HepG2 (cell line): ENCODE measurements around the gene MYO1C. TPM values are rescaled to one million over a fixed set of nuclear protein-coding genes. Genes with fewer than 3 reads are reported as not detected.

Experiments
- AGO2 ChIP-seq: fragments of 200-400 bp; formaldehyde crosslinking; optimal IDR thresholded peaks from 2 replicates; pipeline ENCODE3; 2017; ENCODE audit warnings: mild to moderate bottlenecking, low read depth, low read length, moderate library complexity
- CEBPB ChIP-seq: IDR thresholded peaks from 2 replicates; pipeline ENCODE4 v1.6.1; 2011; ENCODE audit warnings: low read depth, low read length, improper control_type of control experiment, borderline replicate concordance
- GTF3A ChIP-seq: sonication (generic); formaldehyde crosslinking; conservative IDR thresholded peaks from 2 replicates; pipeline ENCODE4 v1.4.0; 2020; ENCODE audit warnings: mild to moderate bottlenecking, missing genetic modification reagents
- JDP2 ChIP-seq: sonication (generic); formaldehyde crosslinking; IDR thresholded peaks from 2 replicates; pipeline ENCODE4 v1.8.1; 2022; ENCODE audit warnings: missing genetic modification reagents, borderline replicate concordance
- KLF11 ChIP-seq: IDR thresholded peaks from 2 replicates; pipeline ENCODE4 v1.6.1; 2016; ENCODE audit warnings: missing compliant biosample characterization
- MAFK ChIP-seq, 2 experiments: IDR thresholded peaks in 1 of 2; conservative IDR thresholded peaks in 1 of 2; 2 replicates each; pipeline ENCODE4 v1.6.1; 2011; ENCODE audit warnings: improper control_type of control experiment in 2 of 2, low read length in 2 of 2
- NCOA5 ChIP-seq: sonication (generic); formaldehyde crosslinking; IDR thresholded peaks from 2 replicates; pipeline ENCODE4 v1.4.0; 2020; ENCODE audit warnings: missing genetic modification reagents
- NFIB ChIP-seq: sonication (generic); formaldehyde crosslinking; IDR thresholded peaks from 2 replicates; pipeline ENCODE4 v1.9.0; 2021; ENCODE audit warnings: missing genetic modification reagents, mild to moderate bottlenecking, borderline replicate concordance
- RAD51 ChIP-seq: fragments of 450-650 bp; IDR thresholded peaks from 2 replicates; pipeline ENCODE4 v1.6.1; 2016; ENCODE audit warnings: borderline replicate concordance
- REL ChIP-seq: sonication (generic); formaldehyde crosslinking; conservative IDR thresholded peaks from 2 replicates; pipeline ENCODE4 v1.8.0; 2022; ENCODE audit warnings: mild to moderate bottlenecking, missing genetic modification reagents, moderate library complexity
- SRSF1 ChIP-seq: fragments of 200-400 bp; formaldehyde crosslinking; optimal IDR thresholded peaks from 2 replicates; pipeline ENCODE3; 2017; ENCODE audit warnings: mild to moderate bottlenecking, low read depth, low read length, moderate library complexity
- THAP11 ChIP-seq: IDR thresholded peaks from 2 replicates; pipeline ENCODE4 v1.6.1; 2016; ENCODE audit warnings: missing biosample characterization, missing genetic modification reagents
- ZIK1 ChIP-seq: sonication (generic); formaldehyde crosslinking; IDR thresholded peaks from 2 replicates; pipeline ENCODE4 v1.5.0; 2020; ENCODE audit warnings: mild to moderate bottlenecking, low read depth, missing genetic modification reagents, borderline replicate concordance
- ZNF224 ChIP-seq: sonication (generic); formaldehyde crosslinking; IDR thresholded peaks from 2 replicates; pipeline ENCODE4 v1.5.0; 2020; ENCODE audit warnings: mild to moderate bottlenecking, missing genetic modification reagents
- ZNF33A ChIP-seq: sonication (generic); formaldehyde crosslinking; IDR thresholded peaks from 2 replicates; pipeline ENCODE4 v1.5.1; 2020; ENCODE audit warnings: missing genetic modification reagents, mild to moderate bottlenecking, moderate library complexity, borderline replicate concordance
- ZNF549 ChIP-seq: sonication (generic); formaldehyde crosslinking; IDR thresholded peaks from 2 replicates; pipeline ENCODE4 v1.5.0; 2020; ENCODE audit warnings: missing genetic modification reagents
- ZNF598 ChIP-seq: sonication (generic); formaldehyde crosslinking; IDR thresholded peaks from 2 replicates; pipeline ENCODE4 v1.5.1; 2020; ENCODE audit warnings: mild to moderate bottlenecking, missing genetic modification reagents, borderline replicate concordance
- ZNF619 ChIP-seq: sonication (generic); formaldehyde crosslinking; IDR thresholded peaks from 2 replicates; pipeline ENCODE4 v1.4.0; 2020; ENCODE audit warnings: mild to moderate bottlenecking, missing genetic modification reagents
- ZNF678 ChIP-seq: sonication (generic); formaldehyde crosslinking; IDR thresholded peaks from 2 replicates; pipeline ENCODE4 v1.4.0; 2020; ENCODE audit warnings: mild to moderate bottlenecking, missing genetic modification reagents
- ZNF772 ChIP-seq: sonication (generic); formaldehyde crosslinking; IDR thresholded peaks from 2 replicates; pipeline ENCODE4 v1.5.0; 2020; ENCODE audit warnings: mild to moderate bottlenecking, missing genetic modification reagents
- ZNF775 ChIP-seq: sonication (generic); formaldehyde crosslinking; IDR thresholded peaks from 2 replicates; pipeline ENCODE4 v1.4.0; 2020; ENCODE audit warnings: missing genetic modification reagents, mild to moderate bottlenecking, moderate library complexity, borderline replicate concordance
- ZSCAN30 ChIP-seq: sonication (generic); formaldehyde crosslinking; IDR thresholded peaks from 2 replicates; pipeline ENCODE4 v1.5.0; 2020; ENCODE audit warnings: mild to moderate bottlenecking, missing genetic modification reagents
- polyA plus RNA-seq, 8 experiments: library from polyadenylated mRNA; depleted of rRNA in 3 of 8; stranded (reverse) in 7 of 8; unstranded in 1 of 8; fragments of >200 nt; fragmentation: Illumina TruSeq in 4 of 8; extraction: Trizol in 4 of 8; gene quantifications; 2 replicates each; pipeline versions ENCODE4 v1.2.1 to v1.2.3, GENCODE V29; 2011 to 2016; ENCODE audit warnings: low read depth in 4 of 8, missing spikeins in 1 of 8, mixed read lengths in 1 of 8; ENCODE audit not compliant: insufficient read depth in 1 of 8
- total RNA-seq, 5 experiments: library from RNA; depleted of rRNA; stranded (reverse); fragments of >200 nt; fragmentation: Illumina TruSeq; extraction: Trizol; gene quantifications; 2 replicates each; pipeline ENCODE4 v1.2.3, GENCODE V29; 2016; ENCODE audit warnings: low read depth in 1 of 5
- TF ChIP-seq, protein P1 (sequence below): sonication (generic); formaldehyde crosslinking; IDR thresholded peaks from 2 replicates; pipeline ENCODE4 v1.4.0; 2020; ENCODE audit warnings: low read depth, mild to moderate bottlenecking, missing genetic modification reagents
- TF ChIP-seq, protein P2 (sequence below), 2 experiments: sonication (generic) in 1 of 2; formaldehyde crosslinking in 1 of 2; IDR thresholded peaks; 2 replicates each; pipeline versions ENCODE4 v1.5.1 to v1.6.1; 2011 to 2020; ENCODE audit warnings: borderline replicate concordance in 1 of 2, low read depth in 1 of 2, low read length in 1 of 2, mild to moderate bottlenecking in 1 of 2, missing genetic modification reagents in 1 of 2, moderate library complexity in 1 of 2
- TF ChIP-seq, protein P3 (sequence below): sonication (generic); formaldehyde crosslinking; IDR thresholded peaks from 2 replicates; pipeline ENCODE4 v1.5.0; 2020; ENCODE audit warnings: missing genetic modification reagents, mild to moderate bottlenecking, borderline replicate concordance

Gene MYO1C
- total and polyA plus RNA-seq, 2 of the 13 experiments (the other 11 are each of a cell fraction or from before 2014, with no cell fraction given) = 22.7 to 40.8 TPM

DNA sequence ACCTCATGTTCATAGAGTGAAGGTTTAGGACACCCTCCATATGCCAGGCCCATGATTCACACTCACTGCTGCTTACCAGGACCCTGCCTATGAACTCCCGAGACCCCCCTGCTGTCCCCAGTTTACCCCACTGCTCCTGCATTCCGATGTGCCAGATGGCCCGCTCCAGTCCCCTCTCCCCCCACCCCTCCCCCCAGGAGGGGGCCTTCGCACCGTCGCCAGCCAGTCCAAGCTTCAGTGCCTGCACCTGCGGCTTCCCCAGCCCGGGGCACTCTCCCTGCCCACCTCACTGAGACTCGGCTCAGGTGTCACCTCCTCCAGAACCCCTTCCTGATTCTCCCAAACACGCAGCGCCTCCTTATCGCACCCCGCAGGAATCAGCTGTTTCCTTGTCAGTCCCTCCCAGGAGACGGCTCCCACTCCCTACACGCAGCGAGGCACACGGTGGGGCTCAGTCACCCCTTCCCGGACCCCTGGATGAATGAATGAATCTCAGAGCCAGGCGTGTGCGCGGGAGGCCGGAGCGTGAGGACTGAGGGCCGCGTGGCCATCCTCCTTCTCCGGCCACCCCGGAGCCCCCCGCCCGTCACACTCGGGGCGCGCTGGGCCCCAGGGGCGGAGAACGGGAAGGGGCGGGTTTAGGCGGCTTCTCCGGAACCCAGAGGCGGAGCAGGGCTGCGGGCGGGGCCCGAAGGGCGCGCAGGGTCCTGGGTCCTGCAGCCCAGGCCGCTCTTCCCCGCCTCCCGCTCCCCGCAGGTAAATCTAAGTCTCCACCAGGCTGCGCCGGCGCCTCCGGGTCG, 1.6 kb downstream of the MYO1C start (continued):
- TF ChIP-seq ZNF678 (CRISPR knock-in tag) (no peak), ZNF33A (CRISPR knock-in tag) (no peak), REL (CRISPR knock-in tag) (no peak), CEBPB (no peak), MAFK (conservative IDR thresholded peaks at IDR 0.05 in 1 of 2, IDR thresholded peaks at IDR 0.05 in 1 of 2; ENCODE audit: low read length in 2 of 2) (no peak), RAD51 (no peak), ZNF549 (CRISPR knock-in tag) (no peak), NFIB (CRISPR knock-in tag) (no peak), ZNF619 (no peak), ZSCAN30 (no peak), ZNF775 (no peak), ZNF224 (peak; percentile 39; the same call in 1 of the 2 replicates), ZNF772 (peak; percentile 53; the same call in 1 of the 2 replicates), ZNF598 (CRISPR knock-in tag) (0 out of 2 replicates have a peak, but pooled peaks have one; percentile 24), AGO2 (no peak), KLF11 (CRISPR knock-in tag) (no peak), THAP11 (CRISPR knock-in tag) (no peak), SRSF1 (no peak), NCOA5 (CRISPR knock-in tag) (no peak), JDP2 (CRISPR knock-in tag) (no peak; the same call in 1 of the 2 replicates), GTF3A (CRISPR knock-in tag) (no peak), ZIK1 (CRISPR knock-in tag) (no peak; the same call in 1 of the 2 replicates)
- TF ChIP-seq, protein P1, sequence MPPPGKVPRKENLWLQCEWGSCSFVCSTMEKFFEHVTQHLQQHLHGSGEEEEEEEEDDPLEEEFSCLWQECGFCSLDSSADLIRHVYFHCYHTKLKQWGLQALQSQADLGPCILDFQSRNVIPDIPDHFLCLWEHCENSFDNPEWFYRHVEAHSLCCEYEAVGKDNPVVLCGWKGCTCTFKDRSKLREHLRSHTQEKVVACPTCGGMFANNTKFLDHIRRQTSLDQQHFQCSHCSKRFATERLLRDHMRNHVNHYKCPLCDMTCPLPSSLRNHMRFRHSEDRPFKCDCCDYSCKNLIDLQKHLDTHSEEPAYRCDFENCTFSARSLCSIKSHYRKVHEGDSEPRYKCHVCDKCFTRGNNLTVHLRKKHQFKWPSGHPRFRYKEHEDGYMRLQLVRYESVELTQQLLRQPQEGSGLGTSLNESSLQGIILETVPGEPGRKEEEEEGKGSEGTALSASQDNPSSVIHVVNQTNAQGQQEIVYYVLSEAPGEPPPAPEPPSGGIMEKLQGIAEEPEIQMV (CRISPR knock-in tag) = no peak
- TF ChIP-seq, protein P2, sequence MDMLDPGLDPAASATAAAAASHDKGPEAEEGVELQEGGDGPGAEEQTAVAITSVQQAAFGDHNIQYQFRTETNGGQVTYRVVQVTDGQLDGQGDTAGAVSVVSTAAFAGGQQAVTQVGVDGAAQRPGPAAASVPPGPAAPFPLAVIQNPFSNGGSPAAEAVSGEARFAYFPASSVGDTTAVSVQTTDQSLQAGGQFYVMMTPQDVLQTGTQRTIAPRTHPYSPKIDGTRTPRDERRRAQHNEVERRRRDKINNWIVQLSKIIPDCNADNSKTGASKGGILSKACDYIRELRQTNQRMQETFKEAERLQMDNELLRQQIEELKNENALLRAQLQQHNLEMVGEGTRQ (IDR thresholded peaks at IDR 0.05; ENCODE audit: low read depth, low read length) = no peak
- TF ChIP-seq, protein P2 (CRISPR knock-in tag; IDR thresholded peaks at IDR 0.05; ENCODE audit: borderline replicate concordance) = no peak
- TF ChIP-seq, protein P3, sequence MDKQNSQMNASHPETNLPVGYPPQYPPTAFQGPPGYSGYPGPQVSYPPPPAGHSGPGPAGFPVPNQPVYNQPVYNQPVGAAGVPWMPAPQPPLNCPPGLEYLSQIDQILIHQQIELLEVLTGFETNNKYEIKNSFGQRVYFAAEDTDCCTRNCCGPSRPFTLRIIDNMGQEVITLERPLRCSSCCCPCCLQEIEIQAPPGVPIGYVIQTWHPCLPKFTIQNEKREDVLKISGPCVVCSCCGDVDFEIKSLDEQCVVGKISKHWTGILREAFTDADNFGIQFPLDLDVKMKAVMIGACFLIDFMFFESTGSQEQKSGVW (CRISPR knock-in tag) = no peak
